ENCODE data around the gene MAD1L1.

MAD1L1 gene

GRCh38 chr7:1915956-1916600 lies 316.7 kb downstream of the MAD1L1 start:
- DNase-seq (ENCODE audit: insufficient read length) (no peak), FAIRE-seq (no peak)
- no peak for TF ChIP-seq POLR2A (IDR thresholded peaks at IDR 0.05; ENCODE audit: low read depth, low read length)
- TF ChIP-seq TAF1 (IDR thresholded peaks at IDR 0.05; ENCODE audit: borderline replicate concordance, low read depth, low read length), result no peak

DNA sequence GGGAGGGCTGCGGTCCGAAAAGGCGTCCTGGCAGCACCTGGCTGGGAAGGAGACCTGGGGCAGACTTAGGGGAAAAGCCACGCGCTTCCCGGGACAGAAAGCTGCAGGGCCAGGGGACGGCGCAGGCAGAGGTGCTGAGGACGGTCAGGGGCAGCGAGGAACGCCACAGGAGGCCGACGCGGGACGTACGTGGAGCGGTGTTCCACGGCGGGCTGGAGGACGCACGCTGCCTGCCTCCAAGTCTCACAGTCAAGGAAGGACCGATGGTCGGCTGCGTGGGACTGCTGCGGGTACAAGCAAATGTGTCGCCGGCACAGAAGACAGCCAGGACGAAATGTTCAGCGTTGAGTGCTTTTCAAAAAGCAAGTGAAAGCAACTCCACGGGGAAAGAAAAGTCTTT lies 317.4 kb downstream of the MAD1L1 start:
- FAIRE-seq (no peak), DNase-seq (ENCODE audit: insufficient read length) (no peak)
- TF ChIP-seq POLR2A (IDR thresholded peaks at IDR 0.05; ENCODE audit: low read depth, low read length) (no peak), TAF1 (IDR thresholded peaks at IDR 0.05; ENCODE audit: borderline replicate concordance, low read depth, low read length) (no peak), POLR2AphosphoS5 (IDR thresholded peaks at IDR 0.05; ENCODE audit: low read depth, low read length) (no peak)

GRCh38 chr7:1914743-1915142 lies 318.0 kb downstream of the MAD1L1 start:
- FAIRE-seq (no peak), DNase-seq (ENCODE audit: insufficient read length) (no peak)
- TF ChIP-seq POLR2A (IDR thresholded peaks at IDR 0.05; ENCODE audit: low read depth, low read length) (no peak), POLR2AphosphoS5 (IDR thresholded peaks at IDR 0.05; ENCODE audit: low read depth, low read length) (no peak), TAF1 (IDR thresholded peaks at IDR 0.05; ENCODE audit: borderline replicate concordance, low read depth, low read length) (no peak)

DNA sequence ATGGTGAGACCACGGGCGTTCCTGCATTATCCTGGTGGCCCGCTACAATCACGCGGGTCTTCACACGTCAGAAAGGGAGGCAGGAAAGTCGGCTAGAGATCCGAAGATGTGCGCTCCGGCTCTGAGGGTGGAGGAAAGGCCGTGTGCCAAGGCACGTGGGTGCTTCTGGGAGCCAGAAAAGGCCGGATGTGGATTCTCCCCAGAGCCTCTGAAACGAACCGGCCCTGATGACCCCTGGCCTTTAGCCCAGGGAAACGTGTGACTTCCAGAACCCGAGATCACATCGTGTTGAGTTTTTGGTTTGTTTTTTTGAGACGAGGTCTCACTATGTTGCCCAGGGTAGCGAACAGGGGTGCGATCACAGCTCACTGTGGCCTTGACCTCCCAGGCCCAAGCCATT lies 318.4 kb downstream of the MAD1L1 start:
- TF ChIP-seq POLR2AphosphoS5 (IDR thresholded peaks at IDR 0.05; ENCODE audit: low read depth, low read length) (no peak), POLR2A (IDR thresholded peaks at IDR 0.05; ENCODE audit: low read depth, low read length) (no peak), TAF1 (IDR thresholded peaks at IDR 0.05; ENCODE audit: borderline replicate concordance, low read depth, low read length) (no peak)
- DNase-seq (ENCODE audit: insufficient read length) (no peak), FAIRE-seq (no peak)

GRCh38 chr7:1913466-1914282 lies 319.1 kb downstream of the MAD1L1 start:
- no peak for FAIRE-seq
- TF ChIP-seq POLR2A (IDR thresholded peaks at IDR 0.05; ENCODE audit: low read depth, low read length) (no peak), POLR2AphosphoS5 (IDR thresholded peaks at IDR 0.05; ENCODE audit: low read depth, low read length) (no peak), TAF1 (IDR thresholded peaks at IDR 0.05; ENCODE audit: borderline replicate concordance, low read depth, low read length) (no peak)
- no peak for DNase-seq (ENCODE audit: insufficient read length)

- FAIRE-seq, result no peak
- no peak for TF ChIP-seq POLR2A (IDR thresholded peaks at IDR 0.05; ENCODE audit: low read depth, low read length)
- DNase-seq (ENCODE audit: insufficient read length), result no peak
These were observed 319.9 kb downstream of the MAD1L1 start for GRCh38 chr7:1912593-1913465.

GRCh38 chr7:1911571-1911970 lies 321.2 kb downstream of the MAD1L1 start:
- FAIRE-seq (no peak), DNase-seq (ENCODE audit: insufficient read length) (no peak)
- TF ChIP-seq TAF1 (IDR thresholded peaks at IDR 0.05; ENCODE audit: borderline replicate concordance, low read depth, low read length) (no peak), POLR2A (IDR thresholded peaks at IDR 0.05; ENCODE audit: low read depth, low read length) (no peak), POLR2AphosphoS5 (IDR thresholded peaks at IDR 0.05; ENCODE audit: low read depth, low read length) (no peak)

- no peak for FAIRE-seq
- no peak for DNase-seq (ENCODE audit: insufficient read length)
- no peak for TF ChIP-seq POLR2A (IDR thresholded peaks at IDR 0.05; ENCODE audit: low read depth, low read length)
- TF ChIP-seq POLR2AphosphoS5 (IDR thresholded peaks at IDR 0.05; ENCODE audit: low read depth, low read length), result no peak
- no peak for TF ChIP-seq TAF1 (IDR thresholded peaks at IDR 0.05; ENCODE audit: borderline replicate concordance, low read depth, low read length)
These were observed 321.9 kb downstream of the MAD1L1 start for GRCh38 chr7:1910827-1911226.

- DNase-seq (ENCODE audit: insufficient read length) (no peak), FAIRE-seq (no peak)
- TF ChIP-seq TAF1 (IDR thresholded peaks at IDR 0.05; ENCODE audit: borderline replicate concordance, low read depth, low read length) (no peak), POLR2AphosphoS5 (IDR thresholded peaks at IDR 0.05; ENCODE audit: low read depth, low read length) (no peak), POLR2A (IDR thresholded peaks at IDR 0.05; ENCODE audit: low read depth, low read length) (no peak)
These were observed 322.6 kb downstream of the MAD1L1 start for GRCh38 chr7:1910081-1910685.

- DNase-seq (ENCODE audit: insufficient read length), result no peak
- TF ChIP-seq TAF1 (IDR thresholded peaks at IDR 0.05; ENCODE audit: borderline replicate concordance, low read depth, low read length) (no peak), POLR2A (IDR thresholded peaks at IDR 0.05; ENCODE audit: low read depth, low read length) (no peak), POLR2AphosphoS5 (IDR thresholded peaks at IDR 0.05; ENCODE audit: low read depth, low read length) (no peak)
These were observed 323.3 kb downstream of the MAD1L1 start for GRCh38 chr7:1909476-1909875.

GRCh38 chr7:1908823-1909420 lies 323.8 kb downstream of the MAD1L1 start:
- DNase-seq (ENCODE audit: insufficient read length) (no peak), FAIRE-seq (no peak)
- TF ChIP-seq TAF1 (IDR thresholded peaks at IDR 0.05; ENCODE audit: borderline replicate concordance, low read depth, low read length) (no peak), POLR2AphosphoS5 (IDR thresholded peaks at IDR 0.05; ENCODE audit: low read depth, low read length) (no peak)

More at GRCh38 chr7:1909476-1909875, 323.3 kb downstream of the MAD1L1 start:
- no peak for FAIRE-seq
